Peyer's patch (tissue), 4 donors: ENCODE measurements around the gene TMEM123.

Experiments used
- POLR2A ChIP-seq, 2 donors: fragments of 450-650 bp; IDR thresholded peaks; one replicate each; pipeline ENCODE4 v1.5.1; 2017; ENCODE audit warnings: antibody characterized with exemption in 2 of 2, mild to moderate bottlenecking in 2 of 2, moderate library complexity in 2 of 2
- TF ChIP-seq, protein P1 (sequence below), 6 experiments: fragments of 450-650 bp in 4 of 6; fragments of 200-600 bp in 2 of 6; sonication (generic) in 1 of 6; IDR thresholded peaks; one replicate each; pipeline ENCODE4 v1.5.1; 2017 to 2019; ENCODE audit warnings: antibody characterized with exemption in 6 of 6, mild to moderate bottlenecking in 3 of 6, moderate library complexity in 1 of 6

DNA sequence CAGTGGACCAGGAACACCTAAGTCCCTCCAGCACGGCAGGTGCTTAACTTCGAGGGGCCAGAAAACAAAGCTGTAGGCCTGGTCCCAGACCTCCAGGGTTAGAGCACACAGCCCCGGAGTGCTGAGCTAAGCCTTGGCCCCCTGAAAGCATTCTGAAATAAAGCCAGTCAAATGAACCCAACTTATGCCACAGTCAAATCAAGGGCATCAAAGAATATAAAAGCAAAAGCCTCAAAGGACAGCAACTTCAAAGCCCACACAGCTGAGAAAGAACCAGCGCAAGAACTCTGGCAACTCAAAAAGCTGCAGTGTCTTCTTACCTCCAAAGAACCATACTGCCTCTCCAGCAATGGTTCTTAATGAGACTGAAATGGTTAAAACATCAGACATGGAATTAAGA is 39.1 kb downstream of the TMEM123 start:
- TF ChIP-seq, protein P1, sequence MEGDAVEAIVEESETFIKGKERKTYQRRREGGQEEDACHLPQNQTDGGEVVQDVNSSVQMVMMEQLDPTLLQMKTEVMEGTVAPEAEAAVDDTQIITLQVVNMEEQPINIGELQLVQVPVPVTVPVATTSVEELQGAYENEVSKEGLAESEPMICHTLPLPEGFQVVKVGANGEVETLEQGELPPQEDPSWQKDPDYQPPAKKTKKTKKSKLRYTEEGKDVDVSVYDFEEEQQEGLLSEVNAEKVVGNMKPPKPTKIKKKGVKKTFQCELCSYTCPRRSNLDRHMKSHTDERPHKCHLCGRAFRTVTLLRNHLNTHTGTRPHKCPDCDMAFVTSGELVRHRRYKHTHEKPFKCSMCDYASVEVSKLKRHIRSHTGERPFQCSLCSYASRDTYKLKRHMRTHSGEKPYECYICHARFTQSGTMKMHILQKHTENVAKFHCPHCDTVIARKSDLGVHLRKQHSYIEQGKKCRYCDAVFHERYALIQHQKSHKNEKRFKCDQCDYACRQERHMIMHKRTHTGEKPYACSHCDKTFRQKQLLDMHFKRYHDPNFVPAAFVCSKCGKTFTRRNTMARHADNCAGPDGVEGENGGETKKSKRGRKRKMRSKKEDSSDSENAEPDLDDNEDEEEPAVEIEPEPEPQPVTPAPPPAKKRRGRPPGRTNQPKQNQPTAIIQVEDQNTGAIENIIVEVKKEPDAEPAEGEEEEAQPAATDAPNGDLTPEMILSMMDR (IDR thresholded peaks at IDR 0.05) = no peak
- no peak for TF ChIP-seq POLR2A (IDR thresholded peaks at IDR 0.05)
